ENCODE data around the gene ERN2.

DNA sequence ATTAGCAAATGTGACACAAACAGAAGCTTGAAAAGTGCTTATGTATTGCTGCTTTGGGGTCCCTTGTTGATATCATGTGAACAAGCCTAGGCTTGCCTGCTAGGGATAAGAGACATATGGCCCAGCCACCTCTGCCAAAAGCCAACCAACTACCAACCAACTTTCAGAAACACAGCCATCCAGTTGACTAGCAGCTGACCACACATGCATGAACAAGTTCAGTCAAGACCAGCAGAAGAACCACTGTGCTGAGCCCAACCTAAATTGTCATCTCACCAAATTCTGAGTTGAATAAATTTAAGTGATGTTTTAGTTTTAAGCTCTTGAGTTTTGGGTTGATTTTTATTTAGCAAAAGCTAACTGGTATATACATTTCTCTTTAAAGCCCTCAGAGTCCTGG, 3.5 kb downstream of the ERN2 start:
- TF ChIP-seq, protein P1, sequence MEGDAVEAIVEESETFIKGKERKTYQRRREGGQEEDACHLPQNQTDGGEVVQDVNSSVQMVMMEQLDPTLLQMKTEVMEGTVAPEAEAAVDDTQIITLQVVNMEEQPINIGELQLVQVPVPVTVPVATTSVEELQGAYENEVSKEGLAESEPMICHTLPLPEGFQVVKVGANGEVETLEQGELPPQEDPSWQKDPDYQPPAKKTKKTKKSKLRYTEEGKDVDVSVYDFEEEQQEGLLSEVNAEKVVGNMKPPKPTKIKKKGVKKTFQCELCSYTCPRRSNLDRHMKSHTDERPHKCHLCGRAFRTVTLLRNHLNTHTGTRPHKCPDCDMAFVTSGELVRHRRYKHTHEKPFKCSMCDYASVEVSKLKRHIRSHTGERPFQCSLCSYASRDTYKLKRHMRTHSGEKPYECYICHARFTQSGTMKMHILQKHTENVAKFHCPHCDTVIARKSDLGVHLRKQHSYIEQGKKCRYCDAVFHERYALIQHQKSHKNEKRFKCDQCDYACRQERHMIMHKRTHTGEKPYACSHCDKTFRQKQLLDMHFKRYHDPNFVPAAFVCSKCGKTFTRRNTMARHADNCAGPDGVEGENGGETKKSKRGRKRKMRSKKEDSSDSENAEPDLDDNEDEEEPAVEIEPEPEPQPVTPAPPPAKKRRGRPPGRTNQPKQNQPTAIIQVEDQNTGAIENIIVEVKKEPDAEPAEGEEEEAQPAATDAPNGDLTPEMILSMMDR (IDR thresholded peaks at IDR 0.05) = no peak
- no peak for TF ChIP-seq EP300 (IDR thresholded peaks at IDR 0.05)
